Stimulated activated CD8-positive, alpha-beta memory T cell treated with anti-CD3 and anti-CD28 coated beads, Interleukin-12 subunit alpha, Interleukin-12 subunit beta, amount 100 ng/mL, for 4 hours (primary cell): ENCODE results near the gene MAST4.

Source experiments
- DNase-seq: peaks from one replicate; pipeline ENCODE4 v3.0.0-alpha.2; 2020; ENCODE audit warnings: low read depth

The MAST4 gene

DNA sequence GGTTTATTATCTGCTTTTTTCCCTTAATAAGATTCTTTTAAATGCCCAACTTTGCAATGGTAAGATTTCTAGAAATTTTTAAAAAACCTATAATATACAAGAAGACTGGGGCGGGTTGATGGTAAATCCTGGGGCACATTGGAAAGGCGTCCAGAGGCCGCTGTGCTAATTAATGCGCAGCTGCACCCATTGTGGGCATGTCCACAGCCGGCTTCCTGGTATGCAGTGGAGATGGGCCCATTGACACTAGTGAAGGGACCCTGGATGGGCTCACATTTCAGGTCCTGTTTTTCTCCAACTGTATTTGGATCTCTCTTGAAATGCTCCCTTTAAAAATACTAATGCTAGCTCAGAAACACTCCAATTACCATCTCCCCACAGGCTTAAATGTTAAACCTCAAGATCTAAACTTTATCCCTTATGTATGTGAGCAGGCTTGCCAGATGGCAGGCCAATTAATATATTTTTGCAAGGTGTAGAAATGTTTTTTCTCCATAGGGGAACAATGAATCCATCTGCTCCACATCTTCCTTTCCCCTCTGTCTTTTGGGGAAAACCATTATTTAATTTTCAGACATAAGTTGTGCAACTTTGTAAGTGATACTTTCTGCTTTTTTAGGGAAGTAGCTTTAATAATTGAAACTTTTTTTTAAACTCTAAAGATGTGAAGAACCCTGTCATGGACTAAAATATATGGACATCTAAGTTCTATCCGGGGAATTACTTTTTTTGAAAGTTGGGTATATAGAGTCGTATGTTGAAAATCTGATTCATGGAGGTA lies 423.1 kb downstream of the MAST4 start:
- no peak for DNase-seq

DNA sequence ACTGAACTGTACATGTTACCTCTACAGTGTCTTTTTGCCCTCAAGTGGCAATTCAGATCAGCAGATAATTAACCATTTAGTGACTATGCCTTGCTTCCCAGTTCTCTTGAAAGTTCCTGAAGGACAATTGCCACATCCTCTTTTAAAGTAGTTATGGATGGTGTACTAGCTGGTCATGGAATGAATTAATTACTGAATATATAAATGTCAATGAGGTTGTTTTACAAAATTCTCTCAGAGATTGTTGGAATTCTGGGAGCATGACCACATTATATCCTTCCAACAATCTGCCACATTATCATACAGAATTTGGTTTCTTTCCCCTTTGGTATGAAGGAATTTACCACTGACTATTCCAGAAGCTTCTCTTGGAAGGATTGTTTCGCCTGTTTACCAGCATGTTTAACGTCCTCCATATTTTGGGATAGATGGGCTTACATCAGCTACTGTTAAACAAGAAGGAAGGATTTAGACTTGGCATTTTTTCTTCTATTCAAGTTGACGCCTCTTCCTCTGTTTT lies 424.0 kb downstream of the MAST4 start:
- DNase-seq = no peak

DNA sequence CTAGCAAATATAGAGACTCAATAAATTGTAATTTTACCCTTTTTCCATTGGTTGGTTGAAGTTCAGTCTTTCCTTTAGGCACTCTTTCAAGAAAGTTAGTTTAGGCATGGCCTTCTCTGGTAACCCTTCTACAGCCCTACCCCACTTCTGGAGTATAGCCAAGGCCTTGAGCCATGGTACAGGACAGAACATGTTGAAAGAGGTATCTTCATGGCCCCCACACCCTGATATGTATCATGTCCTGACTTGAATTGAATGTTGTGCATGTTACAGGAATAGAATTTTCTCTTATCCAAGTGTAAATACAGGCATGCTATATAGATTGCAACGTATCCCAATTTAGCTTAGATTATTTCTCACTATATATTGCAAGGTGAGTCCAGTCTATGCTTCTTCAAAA lies 424.8 kb downstream of the MAST4 start:
- no peak for DNase-seq

- DNase-seq = no peak
Observed at GRCh38 chr5:67021521-67021920, 425.3 kb downstream of the MAST4 start.

GRCh38 chr5:67021962-67022361 lies 425.8 kb downstream of the MAST4 start:
- DNase-seq = no peak

- no peak for DNase-seq
Observed at GRCh38 chr5:67025457-67025856, 429.3 kb downstream of the MAST4 start.

DNA sequence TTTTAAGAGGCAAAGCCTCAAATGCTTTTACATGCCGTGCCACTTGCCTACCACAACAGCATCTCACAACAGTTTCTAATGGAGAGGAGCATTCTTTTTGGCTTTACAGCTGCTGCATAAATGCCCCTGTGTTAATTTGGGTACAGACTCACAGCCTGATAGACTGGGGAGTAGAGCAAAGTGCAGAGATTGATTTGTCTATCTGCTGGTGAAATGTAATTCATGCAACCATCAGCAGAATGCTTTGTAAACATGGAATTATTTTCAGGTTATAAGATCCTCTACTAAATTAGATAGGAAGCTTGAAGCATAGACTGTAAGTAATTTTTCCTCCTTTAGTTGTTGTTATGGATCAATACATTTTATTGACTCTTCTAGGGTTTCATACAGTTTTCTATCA lies 430.1 kb downstream of the MAST4 start:
- DNase-seq = no peak

DNA sequence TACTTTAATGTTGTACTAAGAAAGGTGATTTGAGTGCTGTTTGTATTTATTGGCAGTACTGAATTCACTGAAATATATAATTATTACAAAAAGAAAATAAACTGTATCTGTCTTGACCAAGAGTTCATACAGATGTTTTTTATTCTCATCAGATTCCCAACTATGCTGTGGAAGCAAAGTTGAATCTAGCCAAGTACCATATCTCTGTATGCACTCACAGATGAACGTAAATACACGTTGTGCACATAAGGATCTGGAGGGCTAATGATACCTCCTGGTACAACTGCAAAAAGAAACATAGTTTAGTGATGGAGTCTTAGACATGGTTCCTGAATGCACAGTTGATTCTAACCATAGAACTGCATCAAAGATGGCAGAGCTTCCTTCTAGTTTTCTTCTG lies 431.0 kb downstream of the MAST4 start:
- no peak for DNase-seq

DNA sequence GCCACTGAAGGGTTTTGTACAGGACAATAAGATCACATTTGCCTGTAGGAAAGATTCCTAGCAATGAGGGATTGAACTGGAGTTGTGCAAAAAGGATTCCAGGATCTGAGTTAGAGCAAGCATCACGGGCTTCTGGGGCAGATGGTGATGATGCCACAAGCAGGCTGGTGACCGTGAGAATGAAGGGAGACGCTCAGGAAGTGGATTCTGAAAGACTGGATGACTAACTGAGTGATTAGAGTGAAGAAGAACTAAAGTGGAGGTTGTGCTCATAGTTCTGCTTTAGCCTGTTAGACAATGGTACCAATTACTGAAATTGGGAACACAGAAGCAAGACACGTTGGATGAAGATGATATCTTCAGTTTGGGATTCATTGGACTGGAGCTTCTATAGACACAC lies 432.2 kb downstream of the MAST4 start:
- DNase-seq = no peak

- DNase-seq = no peak
Observed at GRCh38 chr5:67028941-67029340, 432.7 kb downstream of the MAST4 start.

DNA sequence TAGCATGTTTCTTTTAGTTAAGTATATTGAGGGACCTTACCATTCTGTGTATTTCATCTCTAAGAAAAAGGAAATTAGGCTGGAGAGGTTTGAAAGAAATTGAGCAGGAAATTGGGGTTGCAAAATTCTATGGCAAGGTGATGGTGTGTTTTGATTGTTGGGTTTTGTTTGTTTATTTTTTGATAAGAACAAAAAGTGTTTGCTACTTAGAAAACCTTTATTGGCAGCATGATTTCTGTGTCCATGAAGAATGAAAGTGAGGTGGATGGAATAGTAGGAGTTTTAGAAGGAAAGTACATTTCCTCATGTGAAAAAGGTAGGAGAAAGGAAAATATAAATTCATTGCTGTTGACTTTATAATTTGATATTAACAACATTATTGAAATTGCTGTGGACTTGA lies 433.3 kb downstream of the MAST4 start:
- no peak for DNase-seq

GRCh38 chr5:67030289-67031056 lies 434.3 kb downstream of the MAST4 start:
- DNase-seq = no peak

DNA sequence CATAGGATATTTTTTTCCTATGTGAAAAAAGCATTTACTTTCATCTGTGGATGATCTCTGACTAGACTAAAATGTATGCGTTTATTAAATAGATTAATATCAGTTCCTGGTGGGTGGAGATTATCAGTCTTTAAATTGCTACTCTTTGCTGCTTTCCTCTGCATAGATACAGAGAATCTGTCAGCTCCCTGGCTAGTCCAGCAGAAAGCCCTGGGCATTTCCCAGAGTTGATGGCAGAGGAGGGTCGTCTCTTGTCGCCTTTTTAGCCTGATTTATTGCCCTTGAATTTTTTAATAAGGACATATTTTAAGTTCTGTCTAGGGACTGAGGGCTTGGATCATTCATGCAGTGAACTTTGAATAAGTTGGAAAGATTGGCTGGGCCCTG lies 434.9 kb downstream of the MAST4 start:
- DNase-seq = no peak

- no peak for DNase-seq
Observed at GRCh38 chr5:67031692-67032091, 435.5 kb downstream of the MAST4 start.

- no peak for DNase-seq
Observed at GRCh38 chr5:67032921-67033664, 436.9 kb downstream of the MAST4 start.

GRCh38 chr5:67033880-67034651 lies 437.9 kb downstream of the MAST4 start:
- no peak for DNase-seq

GRCh38 chr5:67035098-67035740 lies 439.0 kb downstream of the MAST4 start:
- DNase-seq = no peak

- no peak for DNase-seq
Observed at GRCh38 chr5:67037171-67037570, 441.0 kb downstream of the MAST4 start.

- DNase-seq = no peak
Observed at GRCh38 chr5:67038817-67039603, 442.8 kb downstream of the MAST4 start.

DNA sequence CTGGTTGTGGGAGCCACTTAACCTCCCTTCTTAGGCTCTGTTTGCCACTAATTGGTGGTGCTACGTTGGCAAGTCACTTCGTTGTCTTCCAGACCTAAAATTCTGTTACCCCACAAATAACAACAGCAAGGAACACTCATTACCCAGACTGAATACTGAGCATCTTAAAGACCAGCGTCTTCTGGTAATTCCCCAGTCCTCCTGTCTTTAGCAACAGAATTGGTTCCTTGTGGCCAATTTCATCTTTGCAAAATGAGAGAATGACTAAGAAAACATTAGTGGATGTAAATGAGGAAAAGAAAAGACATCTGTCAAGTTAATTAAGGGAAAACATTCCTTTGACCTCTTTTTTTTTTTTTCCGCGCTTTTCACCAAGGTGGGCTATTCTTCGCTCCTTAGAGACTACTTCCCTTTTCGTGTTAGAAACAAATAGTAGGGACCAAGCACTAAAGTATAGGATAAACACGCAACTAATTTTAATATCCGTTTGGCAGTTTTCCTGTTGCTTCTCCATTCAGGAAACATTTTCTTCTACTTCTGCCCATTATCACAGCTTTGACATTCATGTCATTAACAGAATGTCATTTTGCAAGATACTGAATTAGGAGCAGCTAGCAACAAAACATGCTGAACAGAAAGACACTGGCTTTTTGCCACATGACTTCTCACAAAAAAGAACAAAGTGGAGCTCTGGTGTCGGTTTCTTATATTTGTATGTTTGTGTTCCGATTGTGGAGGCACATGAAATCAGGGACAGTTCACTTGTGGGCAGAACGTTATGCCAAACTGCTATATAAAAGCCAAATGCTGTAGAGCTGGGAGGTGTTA lies 446.2 kb downstream of the MAST4 start:
- DNase-seq = no peak
